ENCODE measurements around the gene ANO4.

DNA sequence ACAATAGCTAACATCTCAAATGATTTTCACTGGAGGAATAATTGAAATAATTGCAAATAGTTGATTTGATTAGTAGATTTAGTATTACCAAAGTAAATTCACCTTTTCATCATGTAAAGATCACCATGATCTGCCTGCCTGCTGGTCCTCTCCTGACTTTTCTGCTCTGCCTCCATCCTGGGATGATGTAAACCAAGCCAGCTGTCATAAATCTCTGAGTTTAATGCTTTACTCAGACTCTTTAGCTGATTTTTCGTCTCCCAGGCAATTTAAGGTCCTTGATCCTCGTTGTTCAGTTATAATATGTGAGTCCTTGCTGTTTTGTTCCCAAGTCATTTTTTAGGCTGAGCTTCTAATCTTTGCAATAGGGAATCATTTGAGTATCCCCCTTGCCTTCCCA lies 138.0 kb downstream of the ANO4 start:
- TF ChIP-seq BACH1 (IDR thresholded peaks at IDR 0.05; ENCODE audit: low read length), result no peak
- TF ChIP-seq EP300 (IDR thresholded peaks at IDR 0.05; ENCODE audit: borderline replicate concordance in 1 of 2, low read depth in 2 of 2, low read length in 2 of 2), result no peak
- no peak for TF ChIP-seq SP2 (IDR thresholded peaks at IDR 0.05; ENCODE audit: low read length)
- no peak for TF ChIP-seq EZH2 (IDR thresholded peaks at IDR 0.05; ENCODE audit: low read depth, low read length, severe bottlenecking)
